Neuronal stem cell (in vitro differentiated cells): ENCODE data around the gene PLEKHJ1.

ENCODE experiments used
- DNase-seq: peaks from one replicate; pipeline ENCODE4 v3.0.0-alpha.2; 2013; ENCODE audit warnings: low spot score
- H2AFZ ChIP-seq: one replicate; pipeline ENCODE4 v1.6.1; 2013; ENCODE audit warnings: mild to moderate bottlenecking, low read length, inconsistent platforms
- H2AK5ac ChIP-seq: 2 replicates; pipeline ENCODE4 v1.6.1; 2013; ENCODE audit warnings: low read depth, mild to moderate bottlenecking, inconsistent platforms, low read length, moderate library complexity, mixed read lengths
- H2BK120ac ChIP-seq: 2 replicates; pipeline ENCODE4 v1.6.1; 2013; ENCODE audit warnings: low read depth, mild to moderate bottlenecking, inconsistent platforms, low read length, moderate library complexity, mixed read lengths
- H2BK12ac ChIP-seq: one replicate; pipeline ENCODE4 v1.6.1; 2013; ENCODE audit warnings: low read length, inconsistent platforms
- H2BK15ac ChIP-seq: 2 replicates; pipeline ENCODE4 v1.6.1; 2013; ENCODE audit warnings: mild to moderate bottlenecking, low read length, inconsistent platforms, mixed read lengths
- H2BK5ac ChIP-seq: one replicate; pipeline ENCODE4 v1.6.1; 2013; ENCODE audit warnings: inconsistent platforms, mild to moderate bottlenecking, low read length, moderate library complexity
- H3K14ac ChIP-seq: one replicate; pipeline ENCODE4 v1.6.1; 2013; ENCODE audit warnings: low read length, inconsistent platforms
- H3K18ac ChIP-seq: 2 replicates; pipeline ENCODE4 v1.6.1; 2013; ENCODE audit warnings: low read length, inconsistent platforms
- H3K23ac ChIP-seq: 2 replicates; pipeline ENCODE4 v1.6.1; 2013; ENCODE audit warnings: low read depth, mild to moderate bottlenecking, mixed read lengths, low read length, inconsistent platforms; ENCODE audit not compliant: poor library complexity
- H3K27ac ChIP-seq: replicated peaks from 3 replicates; pipeline ENCODE4 v1.5.1; 2013; ENCODE audit warnings: low read length, inconsistent platforms
- H3K27me3 ChIP-seq, 3 experiments: 2 replicates each; pipeline ENCODE4 v1.6.1; 2013; ENCODE audit warnings: low read length in 3 of 3, mild to moderate bottlenecking in 2 of 3, inconsistent platforms in 1 of 3, low read depth in 1 of 3, mixed read lengths in 1 of 3, moderate library complexity in 1 of 3; ENCODE audit not compliant: control insufficient read depth in 3 of 3, insufficient read depth in 3 of 3
- H3K36me3 ChIP-seq, 2 donors: replicated peaks in 1 of 2; 2 replicates each; pipeline ENCODE4 v1.6.1; 2013; ENCODE audit warnings: low read length in 2 of 2; ENCODE audit not compliant: control insufficient read depth in 2 of 2, insufficient read depth in 2 of 2
- H3K4ac ChIP-seq: 2 replicates; pipeline ENCODE4 v1.6.1; 2013; ENCODE audit warnings: inconsistent platforms, mild to moderate bottlenecking, low read length, moderate library complexity
- H3K4me1 ChIP-seq, 2 donors: 1 replicate in 1 of 2; 2 replicates in 1 of 2; pipeline ENCODE4 v1.6.1; 2013; ENCODE audit warnings: low read length in 2 of 2, low read depth in 1 of 2; ENCODE audit not compliant: control insufficient read depth in 2 of 2, insufficient read depth in 1 of 2
- H3K4me2 ChIP-seq: one replicate; pipeline ENCODE4 v1.6.1; 2013; ENCODE audit warnings: mild to moderate bottlenecking, low read length, inconsistent platforms; ENCODE audit not compliant: insufficient read depth, poor library complexity, severe bottlenecking
- H3K4me3 ChIP-seq, 2 donors: 2 replicates each; pipeline ENCODE4 v1.5.1; 2013; ENCODE audit warnings: low read length in 2 of 2, mild to moderate bottlenecking in 2 of 2, inconsistent platforms in 1 of 2, moderate library complexity in 1 of 2
- H3K79me1 ChIP-seq: one replicate; pipeline ENCODE4 v1.6.1; 2013; ENCODE audit warnings: low read depth, mild to moderate bottlenecking, inconsistent platforms, low read length, moderate library complexity
- H3K9ac ChIP-seq: one replicate; pipeline ENCODE4 v1.6.1; 2013; ENCODE audit warnings: mild to moderate bottlenecking, low read depth, low read length, inconsistent platforms; ENCODE audit not compliant: poor library complexity
- H3K9me3 ChIP-seq, 2 donors: replicated peaks in 1 of 2; 2 replicates each; pipeline versions ENCODE3 to v1.6.1; 2013; ENCODE audit warnings: low read length in 2 of 2, mild to moderate bottlenecking in 2 of 2, inconsistent platforms in 1 of 2, low read depth in 1 of 2, mixed read lengths in 1 of 2, moderate library complexity in 1 of 2; ENCODE audit not compliant: control insufficient read depth in 2 of 2, insufficient read depth in 1 of 2
- H4K8ac ChIP-seq: one replicate; pipeline ENCODE4 v1.6.1; 2013; ENCODE audit warnings: low read depth, mild to moderate bottlenecking, inconsistent platforms, low read length, moderate library complexity
- H4K91ac ChIP-seq: one replicate; pipeline ENCODE4 v1.6.1; 2013; ENCODE audit warnings: low read length, low read depth, mild to moderate bottlenecking, inconsistent platforms; ENCODE audit not compliant: poor library complexity
- WGBS, 2 donors: extraction: QIAGEN DNeasy Blood & Tissue Kit; methylation state at CpG; one replicate each; pipeline ENCODE4 v1.1.7; 2013; ENCODE audit warnings: missing lambda C conversion rate in 2 of 2, mixed read lengths in 1 of 2; ENCODE audit not compliant: insufficient read length in 2 of 2, insufficient replicate concordance in 1 of 2; ENCODE audit errors: extremely low coverage in 2 of 2; 5-methylcytosine and 5-hydroxymethylcytosine counted together

PLEKHJ1 gene

GRCh38 chr19:2251106-2252054, 15.3 kb upstream of the PLEKHJ1 start:
- Histone ChIP-seq H2BK15ac (no peak overlapping the region), H3K27ac (no peak overlapping the region), H3K4me3 (no peak overlapping the region), H3K4me1 (peaks cover 0 to 12% of the 10 kb centered on the region in 2 donors), H3K9me3 (peaks cover 0 to 5% of the 10 kb centered on the region in 2 donors), H3K18ac (peak overlapping the region; percentile 17), H4K8ac (peak overlapping the region; percentile 17), H4K91ac (no peak overlapping the region), H2AFZ (no peak overlapping the region), H3K36me3 (peaks cover 9 to 39% of the 10 kb centered on the region in 2 donors), H2BK120ac (no peak overlapping the region), H3K79me1 (no peaks in the 10 kb centered on the region), H2BK5ac (no peak overlapping the region), H3K4me2 (peak overlapping the region; percentile 33), H2BK12ac (no peak overlapping the region), H3K14ac (peak overlapping the region; percentile 82), H3K27me3 (peaks cover 2 to 24% (median 3%) of the 10 kb centered on the region in 3 experiments), H3K4ac (no peak overlapping the region), H3K23ac (peak overlapping the region; percentile 43), H2AK5ac (no peak overlapping the region), H3K9ac (no peak overlapping the region)
- no CpG with 5 or more reads among the region's 125 CpGs for WGBS, 2 donors
- DNase-seq: no peak

- Histone ChIP-seq H3K23ac (peak overlapping the region; percentile 43), H3K4me1 (peaks cover 0 to 11% of the 10 kb centered on the region in 2 donors), H3K36me3 (peaks cover 16 to 46% of the 10 kb centered on the region in 2 donors), H3K4ac (no peak overlapping the region), H2BK12ac (no peak overlapping the region), H4K91ac (no peak overlapping the region), H2BK5ac (no peak overlapping the region), H3K18ac (no peak overlapping the region), H3K14ac (no peak overlapping the region), H3K4me2 (no peak overlapping the region), H4K8ac (peak overlapping the region; percentile 65), H3K27ac (no peak overlapping the region), H3K9me3 (peaks cover 0 to 5% of the 10 kb centered on the region in 2 donors), H3K4me3 (no peak overlapping the region), H2AFZ (no peak overlapping the region), H2BK120ac (no peak overlapping the region), H3K9ac (no peak overlapping the region), H2BK15ac (no peak overlapping the region), H3K27me3 (peaks cover 2 to 24% (median 3%) of the 10 kb centered on the region in 3 experiments), H2AK5ac (peak overlapping the region; percentile 13), H3K79me1 (peaks cover 4% of the 10 kb centered on the region)
- DNase-seq: no peak
- WGBS, 2 donors: no CpG with 5 or more reads among the region's 40 CpGs
Measured at GRCh38 chr19:2250766-2251105, 14.6 kb upstream of the PLEKHJ1 start.

- no CpG with 5 or more reads among the region's 43 CpGs for WGBS, 2 donors
- Histone ChIP-seq H3K4me2 (no peak overlapping the region), H3K9me3 (peaks cover 0 to 5% of the 10 kb centered on the region in 2 donors), H4K91ac (no peak overlapping the region), H3K18ac (no peak overlapping the region), H3K14ac (peak overlapping the region; percentile 6), H3K4me3 (no peak overlapping the region), H2AFZ (no peak overlapping the region), H3K27ac (no peak overlapping the region), H2BK15ac (no peak overlapping the region), H3K36me3 (peaks cover 22 to 52% of the 10 kb centered on the region in 2 donors), H3K27me3 (peaks cover 2 to 24% (median 3%) of the 10 kb centered on the region in 3 experiments), H4K8ac (peak overlapping the region; percentile 65), H3K23ac (peak overlapping the region; percentile 93), H3K79me1 (peaks cover 7% of the 10 kb centered on the region), H3K4me1 (peaks cover 0 to 11% of the 10 kb centered on the region in 2 donors), H2BK120ac (no peak overlapping the region), H2BK12ac (peak overlapping the region; percentile 22), H3K9ac (no peak overlapping the region), H2BK5ac (no peak overlapping the region), H3K4ac (no peak overlapping the region), H2AK5ac (peak overlapping the region; percentile 13)
- DNase-seq: no peak
Measured at GRCh38 chr19:2249880-2250765, 14.0 kb upstream of the PLEKHJ1 start.
